Astrocyte of the cerebellum (primary cell): ENCODE results near the gene ZMIZ1.
A peak's percentile ranks its signal among the peaks of the same experiment; 100 is the strongest.

Source experiments
- DNase-seq: peaks from one replicate; pipeline ENCODE4 v3.0.0-alpha.2; 2011; ENCODE audit warnings: low read depth
- H3K4me3 ChIP-seq: 2 replicates; pipeline ENCODE4 v1.5.1; 2011; ENCODE audit warnings: mild to moderate bottlenecking, low read depth, low read length, moderate library complexity
- in situ Hi-C: cut with HindIII; loops from 2 replicates; pipeline ENCODE4 v1.10.0; 2017; ENCODE audit warnings: low sequenced_read_pairs
- TF ChIP-seq, protein P1 (sequence below): IDR thresholded peaks from 2 replicates; pipeline ENCODE4 v1.5.1; 2012; ENCODE audit warnings: low read length, low read depth, moderate library complexity, mild to moderate bottlenecking; ENCODE audit errors: missing control alignments

The ZMIZ1 gene

DNA sequence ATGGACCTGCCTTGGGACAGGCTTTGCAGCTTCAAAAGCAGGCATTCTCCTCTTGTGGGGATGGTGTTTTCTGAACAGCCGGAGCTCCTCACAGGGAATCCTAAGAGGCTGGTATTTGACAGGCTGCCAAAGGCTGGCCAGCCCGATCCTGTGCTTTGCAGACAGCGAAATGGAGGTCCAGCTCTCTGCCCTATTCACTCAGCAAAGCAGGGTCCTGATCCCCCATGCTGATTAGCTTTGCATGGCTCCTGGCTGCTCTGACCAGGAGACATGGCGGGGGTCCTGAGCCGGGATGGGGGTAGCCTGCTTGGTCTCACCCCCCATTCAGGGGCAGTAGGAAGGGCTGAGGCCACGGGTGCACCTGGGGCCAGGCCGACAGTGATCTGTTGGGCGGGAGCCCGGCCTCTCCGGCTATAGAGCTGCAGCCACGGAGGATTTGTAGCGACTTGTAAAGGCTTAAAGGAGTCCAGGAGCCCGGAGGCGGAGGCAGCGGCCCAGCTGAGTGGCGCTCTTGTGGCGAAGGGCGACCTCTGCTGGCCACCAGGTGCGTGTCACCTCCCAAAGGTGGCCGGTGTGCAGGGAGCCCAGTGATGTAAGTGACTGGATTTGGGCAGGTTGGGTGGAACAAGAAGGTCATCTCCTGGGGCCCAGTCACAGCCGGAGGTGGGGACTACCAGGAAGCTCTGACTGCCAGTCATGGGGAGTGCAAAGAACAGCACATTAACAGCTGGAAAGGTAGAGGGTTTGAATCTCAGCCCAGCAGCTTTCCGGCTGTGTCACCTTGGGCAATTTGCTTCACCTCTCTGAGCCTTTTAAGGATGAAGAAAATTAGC lies 126.5 kb downstream of the ZMIZ1 start:
- no peak overlapping the region for H3K4me3 ChIP-seq
- DNase-seq, result peak; percentile 70
- in situ Hi-C loops, result no loop called here
- TF ChIP-seq, protein P1, sequence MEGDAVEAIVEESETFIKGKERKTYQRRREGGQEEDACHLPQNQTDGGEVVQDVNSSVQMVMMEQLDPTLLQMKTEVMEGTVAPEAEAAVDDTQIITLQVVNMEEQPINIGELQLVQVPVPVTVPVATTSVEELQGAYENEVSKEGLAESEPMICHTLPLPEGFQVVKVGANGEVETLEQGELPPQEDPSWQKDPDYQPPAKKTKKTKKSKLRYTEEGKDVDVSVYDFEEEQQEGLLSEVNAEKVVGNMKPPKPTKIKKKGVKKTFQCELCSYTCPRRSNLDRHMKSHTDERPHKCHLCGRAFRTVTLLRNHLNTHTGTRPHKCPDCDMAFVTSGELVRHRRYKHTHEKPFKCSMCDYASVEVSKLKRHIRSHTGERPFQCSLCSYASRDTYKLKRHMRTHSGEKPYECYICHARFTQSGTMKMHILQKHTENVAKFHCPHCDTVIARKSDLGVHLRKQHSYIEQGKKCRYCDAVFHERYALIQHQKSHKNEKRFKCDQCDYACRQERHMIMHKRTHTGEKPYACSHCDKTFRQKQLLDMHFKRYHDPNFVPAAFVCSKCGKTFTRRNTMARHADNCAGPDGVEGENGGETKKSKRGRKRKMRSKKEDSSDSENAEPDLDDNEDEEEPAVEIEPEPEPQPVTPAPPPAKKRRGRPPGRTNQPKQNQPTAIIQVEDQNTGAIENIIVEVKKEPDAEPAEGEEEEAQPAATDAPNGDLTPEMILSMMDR, result peak; percentile 86

DNA sequence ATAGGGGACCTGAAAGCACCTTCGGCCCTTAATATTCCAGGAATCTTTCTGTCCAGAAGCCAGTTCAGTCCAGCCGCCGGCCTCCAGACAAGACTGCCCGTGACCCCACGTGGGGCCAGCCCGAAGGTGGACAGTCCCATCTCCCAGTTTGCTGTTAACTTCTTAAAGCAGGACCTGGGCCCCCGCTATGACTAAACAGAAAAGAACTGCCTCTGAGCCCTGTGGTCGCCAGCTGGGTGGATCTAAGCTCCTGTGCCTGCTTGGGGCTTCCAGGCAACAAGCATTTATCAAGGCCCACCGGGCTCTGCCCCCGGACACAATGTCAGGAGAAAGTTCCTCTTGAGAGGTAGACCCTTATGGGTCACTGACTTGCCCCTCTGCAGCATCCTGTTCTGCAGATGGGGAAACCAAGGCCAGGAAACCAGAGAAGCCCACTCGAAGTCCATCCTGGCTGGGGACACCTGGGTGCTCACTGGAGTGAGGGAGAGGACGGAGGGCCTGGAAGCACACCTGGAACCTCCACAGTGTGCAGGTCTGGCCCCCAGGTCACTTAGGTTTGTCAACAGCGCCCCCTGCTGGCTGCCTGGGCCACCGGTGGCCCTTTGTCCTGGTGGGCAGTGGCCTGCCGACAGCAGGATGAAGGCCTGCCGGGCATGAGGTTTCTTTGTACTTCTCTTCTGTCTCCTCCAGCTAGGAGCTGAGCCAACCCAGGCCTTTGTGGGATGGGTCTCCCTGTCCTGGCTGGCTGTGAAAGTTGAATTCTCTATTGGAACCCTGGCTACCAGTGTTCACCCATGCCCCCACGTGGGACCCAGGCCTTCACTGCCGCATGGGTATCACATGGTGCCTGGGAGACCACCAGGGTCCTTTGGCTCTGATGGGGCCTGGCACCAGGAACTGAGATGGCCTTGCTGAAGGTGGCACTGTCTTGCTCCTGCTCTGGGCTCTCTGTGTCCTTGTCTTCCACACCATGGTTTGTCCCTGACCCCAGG lies 128.0 kb downstream of the ZMIZ1 start:
- TF ChIP-seq, protein P1, result peak; percentile 84
- DNase-seq, result no peak
- in situ Hi-C loops, result no loop called here
- no peak overlapping the region for H3K4me3 ChIP-seq

DNA sequence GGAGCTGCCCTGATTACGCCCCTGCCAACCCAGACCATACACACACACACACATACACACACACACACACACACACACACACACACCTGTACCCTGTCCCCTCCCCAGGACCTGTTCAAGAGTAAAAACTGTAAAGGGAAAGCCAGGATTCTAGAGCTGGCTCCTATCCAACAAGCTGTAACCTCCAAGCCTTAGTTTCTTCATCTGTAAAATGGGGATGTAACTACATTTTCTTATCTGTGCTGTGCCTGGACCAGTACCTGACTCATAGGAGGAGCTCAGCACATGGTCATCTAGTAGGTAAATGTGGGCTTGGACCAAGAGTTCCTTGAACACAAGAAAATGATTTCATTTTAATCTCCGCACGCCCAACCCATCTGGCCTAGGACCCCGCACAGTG lies 128.8 kb downstream of the ZMIZ1 start:
- no peak overlapping the region for H3K4me3 ChIP-seq
- TF ChIP-seq, protein P1, result no peak
- no peak for DNase-seq
- in situ Hi-C loops, result no loop called here

DNA sequence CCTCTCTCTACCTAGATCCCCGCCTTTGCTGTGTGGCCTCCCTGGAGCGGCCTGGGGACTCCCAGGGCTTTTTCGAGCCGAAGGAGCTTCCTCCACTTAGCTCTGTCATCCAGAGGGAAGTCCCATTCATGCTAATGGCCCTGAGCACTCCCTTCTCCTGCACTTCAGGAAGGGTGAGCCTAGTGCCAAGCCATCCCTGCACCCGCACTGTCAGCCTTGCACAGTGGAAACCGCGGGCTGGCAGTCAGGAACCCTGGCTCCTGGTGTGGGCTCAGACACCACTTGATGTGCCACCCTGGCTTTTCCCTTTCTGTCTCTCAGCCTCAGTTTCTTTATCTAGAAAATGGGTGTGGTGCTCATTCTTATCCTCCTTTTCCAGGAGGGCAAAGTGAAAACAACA lies 131.6 kb downstream of the ZMIZ1 start:
- TF ChIP-seq, protein P1, result no peak
- H3K4me3 ChIP-seq, result no peak overlapping the region
- DNase-seq, result no peak
- in situ Hi-C loops, result no loop called here

DNA sequence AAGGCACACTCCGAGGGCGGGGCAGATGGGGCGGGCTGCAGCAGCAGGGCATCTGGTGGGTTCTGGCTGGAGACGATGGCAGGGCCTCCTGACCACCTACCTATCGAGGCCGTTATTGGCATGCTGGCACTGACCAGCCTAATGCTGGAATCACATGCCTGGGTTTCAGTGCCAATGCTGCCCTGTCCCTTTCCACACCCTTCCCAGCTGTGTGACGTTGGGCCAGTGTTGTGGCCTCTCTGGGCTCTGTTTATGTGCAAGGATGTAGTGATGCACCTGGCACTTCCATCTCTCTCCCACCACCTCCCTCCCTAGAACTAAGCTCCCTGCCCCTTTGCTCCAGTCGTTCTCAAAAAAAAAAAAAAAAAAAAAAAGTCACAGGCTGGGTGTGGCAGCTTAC lies 132.9 kb downstream of the ZMIZ1 start:
- in situ Hi-C loops, result no loop called here
- no peak overlapping the region for H3K4me3 ChIP-seq
- no peak for DNase-seq
- TF ChIP-seq, protein P1, result no peak

DNA sequence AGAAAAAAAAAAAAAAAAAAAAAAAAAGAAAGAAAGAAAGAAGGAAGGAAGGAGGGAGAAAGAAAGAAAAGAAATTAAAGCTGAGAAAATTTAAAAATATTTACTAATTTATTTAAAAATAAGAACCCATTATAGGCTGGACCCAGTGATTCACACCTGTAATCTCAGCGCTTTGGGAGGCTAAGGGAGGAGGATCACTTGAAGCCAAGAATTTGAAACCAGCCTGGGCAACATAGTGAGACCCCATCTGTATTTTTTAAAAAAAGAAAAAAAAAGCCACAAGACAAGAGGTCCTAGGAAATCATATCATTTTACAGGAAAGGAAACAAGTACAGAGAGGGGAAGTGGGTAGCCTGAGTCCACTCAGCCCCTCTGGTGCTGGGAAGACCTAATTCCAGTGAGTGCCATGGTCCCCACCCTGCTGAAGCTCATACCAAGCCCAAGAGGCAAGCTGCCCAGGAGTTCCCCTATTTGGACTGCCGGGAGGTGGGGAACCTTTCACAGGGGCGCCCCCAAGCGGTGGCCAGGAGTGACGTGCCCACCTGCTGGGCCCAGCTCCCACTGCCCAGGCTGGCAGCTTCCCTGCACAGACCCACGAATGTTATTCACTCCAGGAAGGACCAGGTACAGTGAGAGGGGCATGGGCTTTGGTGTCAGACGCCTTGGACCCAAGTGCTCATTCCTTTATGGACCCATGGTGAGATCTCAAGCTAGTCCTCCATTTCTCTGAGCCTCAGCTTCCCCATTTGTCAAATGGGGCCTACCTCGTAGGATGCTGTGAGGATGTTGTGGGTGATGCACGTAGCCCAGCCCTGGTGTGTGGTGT lies 133.6 kb downstream of the ZMIZ1 start:
- no peak overlapping the region for H3K4me3 ChIP-seq
- in situ Hi-C loops, result no loop called here
- no peak for DNase-seq
- TF ChIP-seq, protein P1, result peak; percentile 60
